SK-N-SH (cell line): ENCODE measurements around the gene SNRPA1. TPM values are rescaled to one million over a fixed set of nuclear protein-coding genes. Genes with fewer than 3 reads are reported as not detected.
A peak's percentile ranks its signal among the peaks of the same experiment; 100 is the strongest.

Experiments
- CTCF ChIA-PET: fragments of 300-600, 350-600 bp; formaldehyde crosslinking; extraction: SDS; loops from one replicate; lab custom pipeline; 2021; lab: Yijun Ruan, JAX
- POLR2A ChIA-PET: fragments of 350-600 bp; sonication (Branson Sonifier 250); formaldehyde crosslinking; extraction: SDS; loops from one replicate; lab custom pipeline; 2020; ENCODE audit warnings: antibody characterized with exemption, inconsistent platforms; lab: Yijun Ruan, JAX
- DNase-seq: peaks from one replicate; pipeline ENCODE4 v3.0.0; 2012
- H2AFZ ChIP-seq: fragments of 200-600 bp; sonication (generic); 2 replicates; pipeline ENCODE4 v1.8.1; 2016; ENCODE audit warnings: antibody characterized with exemption, mild to moderate bottlenecking, low read depth
- H3F3A ChIP-seq: fragments of 200-600 bp; sonication (generic); replicated peaks from 2 replicates; pipeline ENCODE3; 2016; ENCODE audit warnings: antibody characterized with exemption, mild to moderate bottlenecking; ENCODE audit not compliant: insufficient read depth
- H3K27ac ChIP-seq, 2 experiments: fragments of 200-500 bp in 1 of 2; fragments of 200-600 bp in 1 of 2; sonication (Bioruptor generic) in 1 of 2; sonication (generic), shearing (Covaris generic) in 1 of 2; 2 replicates each; pipeline versions ENCODE4 v1.5.1 to v1.6.1; 2014 to 2016; ENCODE audit warnings: low read depth in 2 of 2, inconsistent platforms in 1 of 2, low read length in 1 of 2, mild to moderate bottlenecking in 1 of 2, mixed read lengths in 1 of 2
- H3K27me3 ChIP-seq: fragments of 200-600 bp; sonication (generic), shearing (Covaris generic); 2 replicates; pipeline ENCODE4 v1.6.1; 2016; ENCODE audit warnings: mixed run types; ENCODE audit not compliant: insufficient read depth
- H3K36me3 ChIP-seq, 2 experiments: fragments of 200-500 bp in 1 of 2; fragments of 200-600 bp in 1 of 2; sonication (Bioruptor generic) in 1 of 2; sonication (generic) in 1 of 2; replicated peaks in 1 of 2; 2 replicates each; pipeline versions ENCODE3 to v1.5.1; 2014 to 2016; ENCODE audit warnings: low read length in 1 of 2, mild to moderate bottlenecking in 1 of 2; ENCODE audit not compliant: insufficient read depth in 2 of 2, control insufficient read depth in 1 of 2
- H3K4me1 ChIP-seq, 2 experiments: fragments of 200-500 bp in 1 of 2; fragments of 200-600 bp in 1 of 2; sonication (Bioruptor generic) in 1 of 2; sonication (generic), shearing (Covaris generic) in 1 of 2; 2 replicates each; pipeline versions ENCODE4 v1.5.1 to v1.6.1; 2014 to 2016; ENCODE audit warnings: low read depth in 1 of 2, low read length in 1 of 2, mixed run types in 1 of 2; ENCODE audit not compliant: insufficient read depth in 2 of 2, control insufficient read depth in 1 of 2
- H3K4me2 ChIP-seq: fragments of 200-600 bp; sonication (generic), shearing (Covaris generic); 2 replicates; pipeline ENCODE4 v1.6.1; 2017; ENCODE audit warnings: mixed run types
- H3K4me3 ChIP-seq, 2 experiments: fragments of 200-500 bp in 1 of 2; fragments of 200-600 bp in 1 of 2; sonication (Bioruptor generic) in 1 of 2; sonication (generic), shearing (Covaris generic) in 1 of 2; 2 replicates each; pipeline versions ENCODE4 v1.5.1 to v1.8.1; 2014 to 2016; ENCODE audit warnings: low read depth in 2 of 2, inconsistent platforms in 1 of 2, low read length in 1 of 2, mild to moderate bottlenecking in 1 of 2, mixed read lengths in 1 of 2, moderate library complexity in 1 of 2
- H3K79me2 ChIP-seq: fragments of 200-600 bp; sonication (generic); 2 replicates; pipeline ENCODE4 v1.8.1; 2017; ENCODE audit warnings: mild to moderate bottlenecking; ENCODE audit not compliant: insufficient read depth
- H3K9ac ChIP-seq: fragments of 200-600 bp; sonication (generic); 2 replicates; pipeline ENCODE4 v1.6.1; 2017; ENCODE audit warnings: mixed run types
- H3K9me2 ChIP-seq: fragments of 200-600 bp; sonication (generic); 2 replicates; pipeline ENCODE4 v1.6.1; 2017; ENCODE audit warnings: mixed run types
- H3K9me3 ChIP-seq: fragments of 200-600 bp; sonication (generic); 2 replicates; pipeline ENCODE4 v1.6.1; 2017; ENCODE audit warnings: mixed run types, mild to moderate bottlenecking, moderate library complexity
- H4K20me1 ChIP-seq: fragments of 200-600 bp; sonication (generic); 2 replicates; pipeline ENCODE4 v1.6.1; 2017; ENCODE audit warnings: mild to moderate bottlenecking, mixed run types; ENCODE audit not compliant: insufficient read depth
- CTCF ChIP-seq: fragments of 200-600 bp; sonication (generic); IDR thresholded peaks from 2 replicates; pipeline ENCODE4 v1.6.1; 2017; ENCODE audit warnings: antibody characterized with exemption, mild to moderate bottlenecking, moderate library complexity
- ELF1 ChIP-seq: IDR thresholded peaks from 2 replicates; pipeline ENCODE4 v1.4.0; 2012
- GABPA ChIP-seq: IDR thresholded peaks from 2 replicates; pipeline ENCODE4 v1.4.0; 2012; ENCODE audit warnings: low read depth, mild to moderate bottlenecking
- GATA2 ChIP-seq: sonication (generic); formaldehyde crosslinking; IDR thresholded peaks from 2 replicates; pipeline ENCODE4 v1.5.0; 2020; ENCODE audit warnings: mild to moderate bottlenecking, missing genetic modification reagents
- IRF3 ChIP-seq: fragments of 150-350 bp; IDR thresholded peaks from 2 replicates; pipeline ENCODE4 v1.6.1; 2016; ENCODE audit warnings: mild to moderate bottlenecking, low read depth, low read length
- NFIC ChIP-seq: IDR thresholded peaks from 2 replicates; pipeline ENCODE4 v1.4.0; 2012; ENCODE audit warnings: borderline replicate concordance
- REST ChIP-seq: IDR thresholded peaks from 2 replicates; pipeline ENCODE4 v1.6.1; 2012; ENCODE audit warnings: mild to moderate bottlenecking, low read depth, low read length, moderate library complexity
- RFX5 ChIP-seq: IDR thresholded peaks from 2 replicates; pipeline ENCODE4 v1.6.1; 2012; ENCODE audit warnings: mild to moderate bottlenecking, improper control_type of control experiment, low read length
- RXRA ChIP-seq: IDR thresholded peaks from 2 replicates; pipeline ENCODE4 v1.4.0; 2012; ENCODE audit warnings: low read depth, mild to moderate bottlenecking, borderline replicate concordance
- SIN3A ChIP-seq: IDR thresholded peaks from 2 replicates; pipeline ENCODE4 v1.6.1; 2012; ENCODE audit warnings: low read depth, mild to moderate bottlenecking, low read length, moderate library complexity, borderline replicate concordance
- SMC3 ChIP-seq: IDR thresholded peaks from 2 replicates; pipeline ENCODE4 v1.6.1; 2012; ENCODE audit warnings: low read depth, low read length, improper control_type of control experiment
- USF1 ChIP-seq: IDR thresholded peaks from 2 replicates; pipeline ENCODE4 v1.4.0; 2012; ENCODE audit warnings: low read depth, borderline replicate concordance
- YY1 ChIP-seq: IDR thresholded peaks from 2 replicates; pipeline ENCODE4 v1.4.0; 2012; ENCODE audit warnings: low read depth, mild to moderate bottlenecking
- WGBS: methylation state at CpG from one replicate; pipeline ENCODE4 v1.1.6; 2017; ENCODE audit warnings: low lambda C conversion rate; 5-methylcytosine and 5-hydroxymethylcytosine counted together
- polyA plus RNA-seq, 3 experiments: library from polyadenylated mRNA; depleted of rRNA; stranded (reverse); fragments of >200 nt; gene quantifications; 2 replicates each; pipeline ENCODE4 v1.2.3, GENCODE V29; 2012

The SNRPA1 gene
- polyA plus RNA-seq, 1 of the 3 experiments (the other 2 are of a cell fraction): 62.3 TPM

- TF ChIP-seq IRF3 (no peak), USF1 (peak; percentile 50; the same call in 1 of the 2 replicates), NFIC (no peak), GABPA (peak; percentile 64), SIN3A (no peak; the same call in 1 of the 2 replicates), YY1 (peak; percentile 50), GATA2 (CRISPR knock-in tag) (0 out of 2 replicates have a peak, but pooled peaks have one; percentile 9), RFX5 (peak; percentile 89), RXRA (no peak), SMC3 (no peak)
Measured at GRCh38 chr15:101277038-101277822, 17.8 kb downstream of the SNRPA1 start, which contains the start of gene SELENOS (continued).

GRCh38 chr15:101276501-101277037 lies 18.5 kb downstream of the SNRPA1 start:
- CTCF ChIA-PET: interaction anchor here (0.7 to 1.5 kb wide), 8 partner anchors 10 to 366 kb away, joined by 3 to 13 read pairs (median 4); partner anchors contain the start of gene SNRPA1
- Histone ChIP-seq H3K4me2 (peak overlapping the region; percentile 79), H3F3A (peaks cover 22% of the 10 kb centered on the region), H4K20me1 (peaks cover 13% of the 10 kb centered on the region), H3K36me3 (peaks cover 48 to 59% of the 10 kb centered on the region in 2 experiments), H3K9me2 (no peaks in the 10 kb centered on the region), H3K79me2 (peaks cover 31% of the 10 kb centered on the region), H3K4me3 (peak overlapping the region; percentile 91 to 97), H3K9me3 (no peaks in the 10 kb centered on the region), H3K27ac (peak overlapping the region; percentile 75 to 86), H3K27me3 (no peaks in the 10 kb centered on the region), H3K4me1 (peaks cover 3 to 36% of the 10 kb centered on the region in 2 experiments; a peak in 2 of 4 replicates), H2AFZ (peak overlapping the region; percentile 12; the same call in 1 of the 2 replicates), H3K9ac (peak overlapping the region; percentile 89)
- WGBS: 6% methylated on average over 14 of the region's 14 CpGs
- DNase-seq: peak; percentile 65
- POLR2A ChIA-PET: no interaction called here
- TF ChIP-seq ELF1 (no peak), CTCF (peak; percentile 56), REST (no peak)
